SU-DHL-6 (cell line): ENCODE data around the gene MINK1.

Experiments used
- H2AFZ ChIP-seq: fragments of 200-600 bp; sonication (generic); 2 replicates; pipeline ENCODE4 v1.6.1; 2014; ENCODE audit warnings: low read depth, mild to moderate bottlenecking, moderate library complexity, mixed read lengths, antibody characterized with exemption, low read length; ENCODE audit not compliant: severe bottlenecking
- H3F3A ChIP-seq: fragments of 200-600 bp; shearing (Covaris generic); 2 replicates; pipeline ENCODE4 v1.6.0; 2016; ENCODE audit warnings: antibody characterized with exemption, mild to moderate bottlenecking; ENCODE audit not compliant: insufficient read depth
- H3K27ac ChIP-seq: fragments of 200-600 bp; sonication (generic); 2 replicates; pipeline ENCODE4 v1.5.1; 2016; ENCODE audit warnings: low read depth, mild to moderate bottlenecking, low read length, moderate library complexity, mixed read lengths
- H3K27me3 ChIP-seq: fragments of 200-600 bp; sonication (generic), shearing (Covaris generic); 2 replicates; pipeline ENCODE4 v1.6.0; 2014; ENCODE audit warnings: mild to moderate bottlenecking, low read length
- H3K36me3 ChIP-seq: fragments of 200-600 bp; sonication (generic); 2 replicates; pipeline ENCODE4 v1.6.1; 2014; ENCODE audit warnings: mild to moderate bottlenecking, low read length, mixed read lengths
- H3K4me2 ChIP-seq: fragments of 300-600, 200-600 bp; shearing (Covaris generic), sonication (generic); 2 replicates; pipeline ENCODE4 v1.6.0; 2014; ENCODE audit warnings: low read length, low read depth, mild to moderate bottlenecking; ENCODE audit not compliant: poor library complexity, severe bottlenecking
- H3K4me3 ChIP-seq: fragments of 200-600 bp; sonication (generic); 2 replicates; pipeline ENCODE4 v1.5.1; 2014; ENCODE audit warnings: antibody characterized with exemption, low read length, mild to moderate bottlenecking, mixed read lengths; ENCODE audit not compliant: insufficient read depth, poor library complexity, severe bottlenecking
- H3K79me2 ChIP-seq: fragments of 200-600 bp; sonication (generic); 2 replicates; pipeline ENCODE4 v1.6.1; 2014; ENCODE audit warnings: mild to moderate bottlenecking, low read length, moderate library complexity; ENCODE audit not compliant: insufficient read depth
- H3K9ac ChIP-seq: fragments of 200-600 bp; sonication (generic); 2 replicates; pipeline ENCODE4 v1.7.0; 2014; ENCODE audit warnings: mild to moderate bottlenecking, low read length
- H3K9me2 ChIP-seq: fragments of 200-600 bp; sonication (generic); replicated peaks from 2 replicates; pipeline ENCODE4 v1.6.1; 2014; ENCODE audit warnings: low read length; ENCODE audit not compliant: insufficient read depth
- H3K9me3 ChIP-seq: fragments of 200-600 bp; sonication (generic); 2 replicates; pipeline ENCODE4 v1.6.1; 2014; ENCODE audit warnings: low read length, mixed read lengths; ENCODE audit not compliant: insufficient read depth
- H4K20me1 ChIP-seq: fragments of 200-600 bp; sonication (generic); 2 replicates; pipeline ENCODE4 v1.6.1; 2014; ENCODE audit warnings: low read depth, mild to moderate bottlenecking, antibody characterized with exemption, low read length, moderate library complexity, mixed read lengths
- CTCF ChIP-seq: fragments of 200-600 bp; sonication (generic); IDR thresholded peaks from one replicate; pipeline ENCODE4 v1.5.1; 2017; ENCODE audit warnings: antibody characterized with exemption, mild to moderate bottlenecking, low read length, moderate library complexity; ENCODE audit not compliant: insufficient read depth, poor library complexity, severe bottlenecking
- EZH2phosphoT487 ChIP-seq: fragments of 200-600 bp; sonication (generic), shearing (Covaris generic); conservative IDR thresholded peaks from 2 replicates; pipeline ENCODE4 v1.6.1; 2018; ENCODE audit warnings: mild to moderate bottlenecking, antibody characterized with exemption, low read length, moderate library complexity, mixed read lengths

MINK1 gene

GRCh38 chr17:4945944-4946280 lies 112.8 kb downstream of the MINK1 start:
- no peaks in the 10 kb centered on the region for H3K9me3 ChIP-seq
- H3K27me3 ChIP-seq, result no peaks in the 10 kb centered on the region
- peak overlapping the region; percentile 100 for H3K4me3 ChIP-seq
- peaks cover 70% of the 10 kb centered on the region for H3F3A ChIP-seq
- peak overlapping the region; percentile 100 for H3K9ac ChIP-seq
- peak overlapping the region; percentile 100 for H3K27ac ChIP-seq
- TF ChIP-seq EZH2phosphoT487 (no peak), CTCF (no peak)
- peaks cover 3% of the 10 kb centered on the region; the same call in 1 of the 2 replicates for H4K20me1 ChIP-seq
- H2AFZ ChIP-seq, result no peak overlapping the region
- peaks cover 11% of the 10 kb centered on the region; the same call in 1 of the 2 replicates for H3K36me3 ChIP-seq
- H3K9me2 ChIP-seq, result no peaks in the 10 kb centered on the region
- peaks cover 57% of the 10 kb centered on the region for H3K79me2 ChIP-seq
- H3K4me2 ChIP-seq, result peak overlapping the region; percentile 90

- no peak overlapping the region for H2AFZ ChIP-seq
- TF ChIP-seq EZH2phosphoT487, result no peak
- no peak for TF ChIP-seq CTCF
- H3K9ac ChIP-seq, result peak overlapping the region; percentile 100
- H3F3A ChIP-seq, result peaks cover 65% of the 10 kb centered on the region
- peaks cover 52% of the 10 kb centered on the region for H3K79me2 ChIP-seq
- H3K9me2 ChIP-seq, result no peaks in the 10 kb centered on the region
- peak overlapping the region; percentile 100 for H3K4me3 ChIP-seq
- H3K27ac ChIP-seq, result peak overlapping the region; percentile 100
- H3K36me3 ChIP-seq, result peaks cover 11% of the 10 kb centered on the region; the same call in 1 of the 2 replicates
- H3K4me2 ChIP-seq, result peak overlapping the region; percentile 90
- peaks cover 3% of the 10 kb centered on the region; the same call in 1 of the 2 replicates for H4K20me1 ChIP-seq
- H3K9me3 ChIP-seq, result no peaks in the 10 kb centered on the region
- H3K27me3 ChIP-seq, result no peaks in the 10 kb centered on the region
Measured at GRCh38 chr17:4946312-4946976, 113.3 kb downstream of the MINK1 start.

- H4K20me1 ChIP-seq, result peaks cover 3% of the 10 kb centered on the region; the same call in 1 of the 2 replicates
- TF ChIP-seq CTCF (no peak), EZH2phosphoT487 (no peak)
- H3K79me2 ChIP-seq, result peaks cover 46% of the 10 kb centered on the region
Measured at GRCh38 chr17:4947010-4947410, 113.9 kb downstream of the MINK1 start.

More at GRCh38 chr17:4947010-4947410, 113.9 kb downstream of the MINK1 start:
- Histone ChIP-seq H3K36me3 (peaks cover 11% of the 10 kb centered on the region; the same call in 1 of the 2 replicates), H3K9me3 (no peaks in the 10 kb centered on the region), H3K4me3 (peak overlapping the region; percentile 100), H3K9ac (peak overlapping the region; percentile 100), H3F3A (peaks cover 59% of the 10 kb centered on the region), H3K9me2 (no peaks in the 10 kb centered on the region), H3K27me3 (no peaks in the 10 kb centered on the region), H3K4me2 (peak overlapping the region; percentile 90), H3K27ac (peak overlapping the region; percentile 100), H2AFZ (no peak overlapping the region)
